ENCODE data around the gene FBLN5. TPM values are rescaled to one million over a fixed set of nuclear protein-coding genes. Genes with fewer than 3 reads are reported as not detected.

FBLN5 gene
- total RNA-seq, 1 experiment from 2014 or later: 3.3 TPM

- BruUV-seq (replicated peaks): no TSS peak
- ChIA-PET POLR2A (no interaction called here), CTCF (no interaction called here)
These were observed 5.4 kb downstream of the FBLN5 start for GRCh38 chr14:91942128-91942527.

More at GRCh38 chr14:91942128-91942527, 5.4 kb downstream of the FBLN5 start:
- TF ChIP-seq CTCF (IDR thresholded peaks at IDR 0.05 in 2 of 3, conservative IDR thresholded peaks at IDR 0.05 in 1 of 3; ENCODE audit: borderline replicate concordance in 1 of 3, insufficient read depth in 1 of 3, low read depth in 2 of 3, low read length in 2 of 3) (no peak), YY1 (IDR thresholded peaks at IDR 0.05; ENCODE audit: extremely low read depth, insufficient replicate concordance, low read depth, low read length) (no peak), SIN3A (IDR thresholded peaks at IDR 0.05; ENCODE audit: low read depth) (no peak), JUND (IDR thresholded peaks at IDR 0.05) (no peak), MAX (IDR thresholded peaks at IDR 0.05) (no peak), TCF7L2 (IDR thresholded peaks at IDR 0.05; ENCODE audit: borderline replicate concordance, extremely low read depth, insufficient read depth, insufficient read length) (no peak), EZH2phosphoT487 (IDR thresholded peaks at IDR 0.05; ENCODE audit: borderline replicate concordance) (no peak), POLR2AphosphoS5 (IDR thresholded peaks at IDR 0.05; ENCODE audit: low read depth, low read length) (no peak), SRF (IDR thresholded peaks at IDR 0.05; ENCODE audit: low read depth) (no peak), EZH2 (IDR thresholded peaks at IDR 0.05) (no peak), CEBPB (IDR thresholded peaks at IDR 0.05; ENCODE audit: low read depth) (no peak), SP1 (IDR thresholded peaks at IDR 0.05; ENCODE audit: low read depth) (no peak), ZBTB33 (IDR thresholded peaks at IDR 0.05; ENCODE audit: extremely low read depth, insufficient replicate concordance, low read length) (no peak), FOSL1 (IDR thresholded peaks at IDR 0.05; ENCODE audit: low read depth) (no peak), ZFX (IDR thresholded peaks at IDR 0.05) (no peak), RAD21 (IDR thresholded peaks at IDR 0.05; ENCODE audit: low read depth) (no peak), REST (IDR thresholded peaks at IDR 0.05; ENCODE audit: low read depth) (no peak)
- H3K4me2 ChIP-seq (ENCODE audit: low read length): no peak overlapping the region
- H3K4me1 ChIP-seq (ENCODE audit: control insufficient read depth in 1 of 2, insufficient read depth in 2 of 2, low read length in 2 of 2): no peaks in the 10 kb centered on the region; a peak in 1 of 4 replicates
- no peaks in the 10 kb centered on the region for H4K20me1 ChIP-seq (ENCODE audit: insufficient read depth)
- no peak overlapping the region for H3K9ac ChIP-seq (ENCODE audit: low read length)
- H3K4me3 ChIP-seq (replicated peaks in 1 of 2; ENCODE audit: low read depth in 1 of 2, low read length in 2 of 2): no peak overlapping the region
- no peak for ATAC-seq
- intact Hi-C loops (cut with micrococcal nuclease): no loop called here
- no peaks in the 10 kb centered on the region for H3K9me3 ChIP-seq (ENCODE audit: control insufficient read depth in 1 of 2, insufficient read depth in 1 of 2, low read depth in 1 of 2, low read length in 2 of 2)
- H3K27me3 ChIP-seq (ENCODE audit: insufficient read depth, low read length): no peaks in the 10 kb centered on the region
- no peak overlapping the region for H3K27ac ChIP-seq (ENCODE audit: low read depth, low read length)
- no peaks in the 10 kb centered on the region for H3K36me3 ChIP-seq (ENCODE audit: control insufficient read depth in 1 of 2, insufficient read depth in 2 of 2, low read length in 2 of 2)
- H3K9me2 ChIP-seq (ENCODE audit: insufficient read depth): no peaks in the 10 kb centered on the region
- no peaks in the 10 kb centered on the region for H3K79me2 ChIP-seq (ENCODE audit: insufficient read depth, low read length)
- H2AFZ ChIP-seq (ENCODE audit: low read depth, low read length, poor library complexity, severe bottlenecking): no peak overlapping the region
- no peak for DNase-seq (ENCODE audit: low read depth, low spot score)
- RAD21 ChIA-PET (ENCODE audit: low non-redundant PET in 1 of 2, low total read pairs in 2 of 2, uncharacterized antibody in 2 of 2, unreplicated experiment in 2 of 2): no interaction called here
